SK-N-SH (cell line): ENCODE results near the gene DTNBP1. TPM values are rescaled to one million over a fixed set of nuclear protein-coding genes. Genes with fewer than 3 reads are reported as not detected.

ENCODE experiments used
- CTCF ChIA-PET: fragments of 300-600, 350-600 bp; formaldehyde crosslinking; extraction: SDS; loops from one replicate; lab custom pipeline; 2021; lab: Yijun Ruan, JAX
- POLR2A ChIA-PET: fragments of 350-600 bp; sonication (Branson Sonifier 250); formaldehyde crosslinking; extraction: SDS; loops from one replicate; lab custom pipeline; 2020; ENCODE audit warnings: antibody characterized with exemption, inconsistent platforms; lab: Yijun Ruan, JAX
- DNase-seq: peaks from one replicate; pipeline ENCODE4 v3.0.0; 2012
- H2AFZ ChIP-seq: fragments of 200-600 bp; sonication (generic); 2 replicates; pipeline ENCODE4 v1.8.1; 2016; ENCODE audit warnings: antibody characterized with exemption, mild to moderate bottlenecking, low read depth
- H3F3A ChIP-seq: fragments of 200-600 bp; sonication (generic); replicated peaks from 2 replicates; pipeline ENCODE3; 2016; ENCODE audit warnings: antibody characterized with exemption, mild to moderate bottlenecking; ENCODE audit not compliant: insufficient read depth
- H3K27ac ChIP-seq, 2 experiments: fragments of 200-500 bp in 1 of 2; fragments of 200-600 bp in 1 of 2; sonication (Bioruptor generic) in 1 of 2; sonication (generic), shearing (Covaris generic) in 1 of 2; 2 replicates each; pipeline versions ENCODE4 v1.5.1 to v1.6.1; 2014 to 2016; ENCODE audit warnings: low read depth in 2 of 2, inconsistent platforms in 1 of 2, low read length in 1 of 2, mild to moderate bottlenecking in 1 of 2, mixed read lengths in 1 of 2
- H3K27me3 ChIP-seq: fragments of 200-600 bp; sonication (generic), shearing (Covaris generic); 2 replicates; pipeline ENCODE4 v1.6.1; 2016; ENCODE audit warnings: mixed run types; ENCODE audit not compliant: insufficient read depth
- H3K36me3 ChIP-seq, 2 experiments: fragments of 200-500 bp in 1 of 2; fragments of 200-600 bp in 1 of 2; sonication (Bioruptor generic) in 1 of 2; sonication (generic) in 1 of 2; replicated peaks in 1 of 2; 2 replicates each; pipeline versions ENCODE3 to v1.5.1; 2014 to 2016; ENCODE audit warnings: low read length in 1 of 2, mild to moderate bottlenecking in 1 of 2; ENCODE audit not compliant: insufficient read depth in 2 of 2, control insufficient read depth in 1 of 2
- H3K4me1 ChIP-seq, 2 experiments: fragments of 200-500 bp in 1 of 2; fragments of 200-600 bp in 1 of 2; sonication (Bioruptor generic) in 1 of 2; sonication (generic), shearing (Covaris generic) in 1 of 2; 2 replicates each; pipeline versions ENCODE4 v1.5.1 to v1.6.1; 2014 to 2016; ENCODE audit warnings: low read depth in 1 of 2, low read length in 1 of 2, mixed run types in 1 of 2; ENCODE audit not compliant: insufficient read depth in 2 of 2, control insufficient read depth in 1 of 2
- H3K4me2 ChIP-seq: fragments of 200-600 bp; sonication (generic), shearing (Covaris generic); 2 replicates; pipeline ENCODE4 v1.6.1; 2017; ENCODE audit warnings: mixed run types
- H3K4me3 ChIP-seq, 2 experiments: fragments of 200-500 bp in 1 of 2; fragments of 200-600 bp in 1 of 2; sonication (Bioruptor generic) in 1 of 2; sonication (generic), shearing (Covaris generic) in 1 of 2; 2 replicates each; pipeline versions ENCODE4 v1.5.1 to v1.8.1; 2014 to 2016; ENCODE audit warnings: low read depth in 2 of 2, inconsistent platforms in 1 of 2, low read length in 1 of 2, mild to moderate bottlenecking in 1 of 2, mixed read lengths in 1 of 2, moderate library complexity in 1 of 2
- H3K79me2 ChIP-seq: fragments of 200-600 bp; sonication (generic); 2 replicates; pipeline ENCODE4 v1.8.1; 2017; ENCODE audit warnings: mild to moderate bottlenecking; ENCODE audit not compliant: insufficient read depth
- H3K9ac ChIP-seq: fragments of 200-600 bp; sonication (generic); 2 replicates; pipeline ENCODE4 v1.6.1; 2017; ENCODE audit warnings: mixed run types
- H3K9me2 ChIP-seq: fragments of 200-600 bp; sonication (generic); 2 replicates; pipeline ENCODE4 v1.6.1; 2017; ENCODE audit warnings: mixed run types
- H3K9me3 ChIP-seq: fragments of 200-600 bp; sonication (generic); 2 replicates; pipeline ENCODE4 v1.6.1; 2017; ENCODE audit warnings: mixed run types, mild to moderate bottlenecking, moderate library complexity
- H4K20me1 ChIP-seq: fragments of 200-600 bp; sonication (generic); 2 replicates; pipeline ENCODE4 v1.6.1; 2017; ENCODE audit warnings: mild to moderate bottlenecking, mixed run types; ENCODE audit not compliant: insufficient read depth
- EP300 ChIP-seq, 2 experiments: IDR thresholded peaks; 2 replicates each; pipeline versions ENCODE4 v1.4.0 to v1.6.1; 2012; ENCODE audit warnings: borderline replicate concordance in 1 of 2, low read depth in 1 of 2, low read length in 1 of 2
- EZH2phosphoT487 ChIP-seq: fragments of 200-600 bp; sonication (generic); IDR thresholded peaks from 2 replicates; pipeline ENCODE4 v1.6.1; 2017; ENCODE audit warnings: low read depth, mixed run types, mild to moderate bottlenecking, antibody characterized with exemption, moderate library complexity, borderline replicate concordance
- FOSL2 ChIP-seq: IDR thresholded peaks from 2 replicates; pipeline ENCODE4 v1.4.0; 2012; ENCODE audit warnings: low read depth, mild to moderate bottlenecking, moderate library complexity, borderline replicate concordance
- FOXJ3 ChIP-seq: sonication (generic); formaldehyde crosslinking; IDR thresholded peaks from 2 replicates; pipeline ENCODE4 v1.5.1; 2020; ENCODE audit warnings: mild to moderate bottlenecking, missing genetic modification reagents
- FOXM1 ChIP-seq: IDR thresholded peaks from 2 replicates; pipeline ENCODE4 v1.4.0; 2012; ENCODE audit warnings: low read depth, mild to moderate bottlenecking
- JUND ChIP-seq: IDR thresholded peaks from 2 replicates; pipeline ENCODE4 v1.4.0; 2012
- MAX ChIP-seq: IDR thresholded peaks from 2 replicates; pipeline ENCODE4 v1.4.0; 2012; ENCODE audit warnings: low read depth
- MXI1 ChIP-seq: IDR thresholded peaks from 2 replicates; pipeline ENCODE4 v1.6.1; 2012; ENCODE audit warnings: mild to moderate bottlenecking, low read depth, low read length, improper control_type of control experiment
- NFIC ChIP-seq: IDR thresholded peaks from 2 replicates; pipeline ENCODE4 v1.4.0; 2012; ENCODE audit warnings: borderline replicate concordance
- NRF1 ChIP-seq: IDR thresholded peaks from 2 replicates; pipeline ENCODE4 v1.6.1; 2012; ENCODE audit warnings: low read depth, mild to moderate bottlenecking, low read length
- PBX3 ChIP-seq: IDR thresholded peaks from 2 replicates; pipeline ENCODE4; 2012
- POLR2AphosphoS5 ChIP-seq: IDR thresholded peaks from 2 replicates; pipeline ENCODE4 v1.6.1; 2012; ENCODE audit warnings: low read depth, low read length
- RAD21 ChIP-seq: IDR thresholded peaks from 2 replicates; pipeline ENCODE4 v1.6.1; 2012; ENCODE audit warnings: mild to moderate bottlenecking, low read length
- RCOR1 ChIP-seq: fragments of 150-350 bp; IDR thresholded peaks from 2 replicates; pipeline ENCODE4 v1.6.1; 2017; ENCODE audit warnings: antibody characterized with exemption, low read length
- REST ChIP-seq: IDR thresholded peaks from 2 replicates; pipeline ENCODE4 v1.6.1; 2012; ENCODE audit warnings: mild to moderate bottlenecking, low read depth, low read length, moderate library complexity
- SIN3A ChIP-seq: IDR thresholded peaks from 2 replicates; pipeline ENCODE4 v1.6.1; 2012; ENCODE audit warnings: low read depth, mild to moderate bottlenecking, low read length, moderate library complexity, borderline replicate concordance
- TAF1 ChIP-seq: IDR thresholded peaks from 2 replicates; pipeline ENCODE4 v1.6.1; 2012; ENCODE audit warnings: low read depth, mild to moderate bottlenecking, low read length, moderate library complexity, borderline replicate concordance
- USF2 ChIP-seq: fragments of 150-350 bp; IDR thresholded peaks from 2 replicates; pipeline ENCODE4 v1.6.1; 2017; ENCODE audit warnings: antibody characterized with exemption, low read length, low read depth, borderline replicate concordance
- YY1 ChIP-seq: IDR thresholded peaks from 2 replicates; pipeline ENCODE4 v1.4.0; 2012; ENCODE audit warnings: low read depth, mild to moderate bottlenecking
- WGBS: methylation state at CpG from one replicate; pipeline ENCODE4 v1.1.6; 2017; ENCODE audit warnings: low lambda C conversion rate; 5-methylcytosine and 5-hydroxymethylcytosine counted together
- polyA plus RNA-seq, 3 experiments: library from polyadenylated mRNA; depleted of rRNA; stranded (reverse); fragments of >200 nt; gene quantifications; 2 replicates each; pipeline ENCODE4 v1.2.3, GENCODE V29; 2012

Gene DTNBP1
- polyA plus RNA-seq, 1 of the 3 experiments (the other 2 are of a cell fraction), result 19.7 TPM

- POLR2A ChIA-PET, result no interaction called here
- Histone ChIP-seq H3K9me2 (no peaks in the 10 kb centered on the region), H3K4me3 (no peak overlapping the region), H3K4me1 (peaks cover 9 to 13% of the 10 kb centered on the region in 2 experiments), H4K20me1 (peaks cover 34% of the 10 kb centered on the region), H3K9me3 (no peaks in the 10 kb centered on the region), H3K4me2 (no peak overlapping the region), H3K79me2 (0 out of 2 replicates have a peak, but pooled peaks cover 7% of the 10 kb centered on the region), H2AFZ (no peak overlapping the region), H3K27ac (no peak overlapping the region), H3K36me3 (peaks cover 8 to 20% of the 10 kb centered on the region in 2 experiments), H3K9ac (no peak overlapping the region), H3K27me3 (no peaks in the 10 kb centered on the region), H3F3A (peaks cover 6% of the 10 kb centered on the region)
- TF ChIP-seq FOXJ3 (CRISPR knock-in tag), result no peak
- no peak for TF ChIP-seq YY1
- TF ChIP-seq TAF1, result no peak
- TF ChIP-seq NRF1, result no peak
- TF ChIP-seq SIN3A, result no peak
- no peak for TF ChIP-seq EP300 (IDR thresholded peaks at IDR 0.05; ENCODE audit: borderline replicate concordance in 1 of 2, low read depth in 1 of 2, low read length in 1 of 2)
- no peak for TF ChIP-seq EZH2phosphoT487
- no peak for TF ChIP-seq POLR2AphosphoS5
- TF ChIP-seq USF2, result no peak
- no peak for TF ChIP-seq FOSL2
- TF ChIP-seq MAX, result no peak
- no peak for TF ChIP-seq REST
- no peak for TF ChIP-seq JUND
- no peak for TF ChIP-seq MXI1
- no peak for TF ChIP-seq RCOR1
- TF ChIP-seq NFIC, result no peak
- no peak for TF ChIP-seq PBX3
- no peak for TF ChIP-seq RAD21
- no peak for TF ChIP-seq FOXM1
- WGBS, result 100% methylated on average over 2 of the region's 6 CpGs
- no peak for DNase-seq
- CTCF ChIA-PET, result no interaction called here
Observed at GRCh38 chr6:15510121-15510520, 152.7 kb downstream of the DTNBP1 start.
